GM19397 (cell line): ENCODE results near the gene BEST3.

ENCODE experiments used
- ATAC-seq: cut with Tn5 transposase; IDR thresholded peaks from one replicate; pipeline ENCODE4 v1.9.1; 2021; ENCODE audit warnings: mild to moderate bottlenecking, moderate library complexity; ENCODE audit not compliant: unreplicated experiment

The BEST3 gene

DNA sequence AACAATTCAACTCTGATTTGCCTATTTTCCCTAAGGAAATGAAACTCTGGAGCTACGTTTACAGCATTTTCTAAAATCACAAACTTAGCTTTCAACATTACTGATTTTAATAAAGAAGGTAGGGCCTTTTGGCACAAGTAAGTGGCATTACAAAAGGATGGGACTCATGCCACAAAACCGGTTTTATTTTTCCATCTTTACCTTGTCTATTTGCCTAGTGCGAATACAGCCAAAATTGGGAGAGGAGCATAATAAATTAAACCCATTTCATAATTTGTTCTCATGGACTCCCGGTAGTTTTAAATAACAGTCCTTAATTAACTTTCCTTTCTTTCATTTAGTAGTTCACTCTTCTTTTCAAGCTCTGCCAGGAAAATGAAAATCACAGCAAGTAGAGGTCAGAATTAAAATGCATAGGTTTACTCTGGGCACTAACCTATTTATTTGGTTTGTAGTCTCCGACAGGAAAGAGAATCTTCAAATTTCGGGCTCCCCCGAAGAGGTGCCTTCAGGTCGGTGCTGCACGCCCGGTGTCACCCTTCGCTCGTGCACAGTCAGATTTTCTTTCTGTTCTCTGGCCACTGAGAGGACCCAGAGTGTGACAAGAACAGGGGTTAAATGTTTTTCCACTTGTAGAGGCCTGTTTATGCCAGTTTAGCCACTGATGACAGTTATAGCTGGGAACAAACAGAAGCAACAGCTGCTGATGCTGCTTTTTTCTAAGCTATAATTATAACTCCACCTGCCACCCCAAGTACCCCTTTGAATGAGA, at the start of gene BEST3:
Gene BEST3 (minus strand): TSS at position 535 of the 772 bp plus-strand sequence. CDS start 1,505 bp downstream, outside the sequence.
- ATAC-seq: no peak

- ATAC-seq: no peak
These were observed 45.0 kb upstream of the BEST3 start for GRCh38 chr12:69744109-69744508.

DNA sequence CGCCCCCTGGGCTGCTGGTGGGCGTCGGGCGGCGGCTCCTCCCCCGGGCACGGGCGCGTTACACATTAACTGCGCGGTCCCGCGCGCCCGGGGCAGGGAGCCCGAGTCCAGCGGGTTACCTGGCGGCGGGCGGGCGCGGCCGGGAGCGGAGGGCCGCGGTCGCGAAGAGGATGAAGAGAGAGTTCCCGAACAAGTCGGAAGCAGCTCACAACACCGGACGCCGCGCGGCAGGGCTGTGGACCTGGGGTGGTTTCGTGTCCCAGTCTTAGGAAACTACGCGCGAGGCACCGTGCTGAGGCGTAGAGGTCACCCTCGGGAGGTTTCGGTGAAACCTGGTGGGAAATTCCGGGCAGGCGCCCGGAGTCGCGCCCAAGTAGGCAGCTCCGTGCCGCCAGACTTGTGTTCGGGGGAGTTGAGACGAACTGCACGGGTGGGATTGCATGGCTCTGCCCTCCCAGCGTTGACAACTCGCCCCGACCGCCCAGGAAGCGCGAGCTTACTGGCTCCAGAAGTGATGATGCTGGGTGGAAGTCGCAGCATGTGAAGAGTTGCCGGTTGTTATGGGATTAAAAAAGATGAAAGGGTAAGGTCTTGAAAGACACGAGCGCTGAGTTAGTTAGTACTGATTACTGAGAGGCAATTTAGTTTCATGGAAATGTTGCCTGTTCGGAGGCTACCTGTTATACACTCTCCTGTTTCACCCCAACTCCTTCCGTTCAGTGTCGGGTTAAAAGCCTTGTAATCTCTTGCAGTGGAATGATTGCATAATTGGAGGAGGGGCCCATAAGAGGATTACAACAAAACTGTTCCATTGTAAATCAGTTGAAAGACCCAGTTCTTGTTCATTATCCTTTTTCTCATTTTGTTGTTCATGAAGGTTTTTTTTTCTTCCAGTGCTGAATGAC, 40.4 kb upstream of the BEST3 start:
- ATAC-seq: peak; percentile 37

GRCh38 chr12:69738351-69739286, 39.5 kb upstream of the BEST3 start, which contains the start of gene RAB3IP:
Gene RAB3IP, plus strand, starts transcription at chr12:69738860. Its CDS starts 16,549 bp downstream, at chr12:69755409.
- peak; percentile 79 for ATAC-seq

DNA sequence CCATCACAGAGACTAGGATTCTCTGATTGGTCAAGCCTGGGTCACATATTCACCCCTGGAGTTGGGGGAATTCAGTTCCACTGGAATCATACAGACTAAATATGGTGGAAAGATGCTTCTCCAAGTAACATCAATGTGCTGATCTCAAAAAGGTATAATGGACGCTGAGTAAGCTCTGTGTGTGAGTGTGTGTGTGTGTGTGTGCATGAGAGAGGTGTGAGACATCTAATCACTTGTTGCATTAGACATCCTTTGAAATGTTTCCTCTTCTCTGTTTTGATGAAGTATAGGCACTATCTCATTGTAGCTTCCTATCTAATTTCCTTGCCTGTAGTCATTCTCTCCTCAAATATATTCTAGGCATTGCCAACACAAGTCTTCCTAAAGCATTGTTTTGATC, 34.5 kb upstream of the BEST3 start:
- ATAC-seq: no peak

DNA sequence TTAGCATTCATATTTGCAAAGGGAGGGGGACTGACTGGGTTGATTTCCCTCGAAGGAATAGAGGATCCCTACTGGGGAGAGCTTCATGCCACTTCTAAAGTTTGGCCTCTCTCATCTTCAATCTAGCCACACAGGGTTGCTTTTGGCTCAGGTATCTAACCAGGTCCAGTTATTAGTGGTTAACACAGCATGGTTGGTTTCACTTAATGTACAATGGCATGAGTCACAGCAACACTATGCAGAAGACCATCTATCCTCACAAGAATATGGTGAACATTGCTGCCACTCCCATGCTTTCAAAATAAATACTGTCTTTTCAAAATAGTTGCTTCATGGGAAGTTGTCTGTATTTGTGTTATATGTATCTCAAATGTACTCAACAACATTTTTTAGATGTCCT, 33.0 kb upstream of the BEST3 start:
- ATAC-seq: no peak

DNA sequence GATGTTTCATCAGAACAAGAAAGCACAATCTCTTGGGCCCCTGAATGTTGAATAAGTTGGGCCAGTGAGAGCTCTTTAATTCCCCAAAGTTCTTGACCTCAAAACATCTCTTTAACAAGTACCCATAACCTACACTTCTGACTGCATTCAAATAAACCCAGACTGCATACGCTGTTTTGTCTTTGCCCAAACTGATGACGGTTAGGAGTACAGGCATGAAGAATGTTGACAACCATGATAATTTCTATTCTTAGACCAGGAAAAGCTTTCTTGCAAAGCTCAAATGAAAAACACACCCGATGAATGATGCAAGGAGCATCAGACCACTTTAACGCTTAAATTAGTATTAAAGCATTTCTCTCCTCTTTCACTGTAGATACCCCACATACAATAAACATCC, 27.8 kb upstream of the BEST3 start:
- no peak for ATAC-seq

DNA sequence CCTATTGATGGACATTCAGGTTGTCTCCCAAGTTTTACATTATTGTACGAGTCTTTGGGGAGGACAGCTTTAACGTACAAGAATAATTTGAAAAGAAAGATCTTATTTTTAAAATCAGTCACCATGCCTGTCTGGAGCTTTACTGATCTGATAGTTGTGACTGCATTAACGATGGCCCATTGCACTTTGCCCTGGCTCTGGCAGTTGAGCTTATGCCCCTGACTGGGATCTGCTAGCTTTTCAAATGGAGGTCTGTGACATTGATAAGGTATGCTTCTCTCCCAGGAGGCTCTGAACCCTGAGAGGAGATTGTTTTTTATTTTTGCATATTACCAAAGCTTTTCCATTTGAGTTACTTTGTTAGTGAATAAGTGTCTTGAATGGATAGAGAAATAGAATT, 21.6 kb upstream of the BEST3 start:
- ATAC-seq: no peak

DNA sequence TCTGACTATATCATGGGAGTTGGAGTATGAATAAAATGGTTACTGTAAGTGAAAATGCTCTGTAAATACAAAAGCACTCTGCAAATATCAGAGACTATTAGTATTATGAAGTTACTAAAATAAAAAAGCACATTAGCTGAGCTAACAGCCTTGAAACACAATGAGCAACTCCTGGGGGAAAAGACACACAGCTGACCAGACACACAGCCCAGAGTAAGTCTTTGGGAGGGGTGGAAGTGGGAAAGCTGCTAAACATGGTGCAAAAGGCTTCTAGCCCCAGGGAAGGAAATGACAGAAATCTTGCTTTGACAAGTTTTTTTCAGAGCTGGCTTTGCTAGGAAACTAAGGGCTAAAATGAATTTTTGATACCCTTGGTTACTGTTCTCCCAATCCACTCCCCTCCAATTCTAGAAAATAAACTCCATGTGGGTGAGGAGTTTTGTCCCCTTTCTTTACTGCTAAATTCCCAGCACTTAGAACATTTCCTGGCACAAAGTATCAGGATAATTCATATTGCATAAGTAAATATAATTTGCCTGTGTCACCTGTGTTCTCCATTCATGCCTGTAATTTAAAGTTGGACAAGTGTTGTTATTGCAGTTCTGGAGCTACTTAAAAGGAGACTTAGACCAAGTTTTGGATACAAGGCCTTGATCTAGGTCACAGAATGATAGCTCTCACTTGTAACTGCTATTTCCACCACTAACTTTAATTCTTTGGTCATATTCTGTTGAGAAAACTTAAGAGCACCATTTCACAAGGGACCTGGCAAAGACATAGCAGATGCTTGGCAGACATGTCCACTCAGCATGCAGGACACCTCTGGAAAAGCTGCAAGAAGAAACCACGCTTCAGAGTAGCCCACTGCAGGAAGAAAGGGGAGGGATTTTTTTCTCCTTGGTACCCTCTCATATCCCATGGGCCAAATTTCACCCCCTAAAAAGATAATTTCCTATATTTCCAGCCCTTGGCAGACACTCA, 20.5 kb upstream of the BEST3 start:
- no peak for ATAC-seq

- ATAC-seq: no peak
These were observed 15.4 kb upstream of the BEST3 start for GRCh38 chr12:69714542-69714941.

DNA sequence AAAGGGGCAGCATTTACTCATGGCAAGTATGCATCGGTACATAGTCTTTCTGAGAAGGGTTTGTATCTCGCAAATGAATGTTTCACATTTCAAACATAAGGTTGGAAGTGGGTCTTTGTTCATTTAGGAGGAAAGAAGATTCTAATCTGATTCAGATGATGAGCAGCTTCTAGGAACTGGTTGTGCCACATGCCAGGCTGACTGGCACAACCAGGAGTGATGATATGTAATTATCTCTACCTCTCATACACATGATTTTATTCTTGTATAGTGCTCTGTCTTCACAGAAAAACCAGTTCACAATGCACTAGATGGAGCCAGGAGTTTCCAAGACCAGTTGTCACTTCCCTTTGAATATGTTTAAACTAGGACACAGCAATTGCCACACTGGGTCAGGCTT, 13.7 kb upstream of the BEST3 start:
- ATAC-seq: no peak

DNA sequence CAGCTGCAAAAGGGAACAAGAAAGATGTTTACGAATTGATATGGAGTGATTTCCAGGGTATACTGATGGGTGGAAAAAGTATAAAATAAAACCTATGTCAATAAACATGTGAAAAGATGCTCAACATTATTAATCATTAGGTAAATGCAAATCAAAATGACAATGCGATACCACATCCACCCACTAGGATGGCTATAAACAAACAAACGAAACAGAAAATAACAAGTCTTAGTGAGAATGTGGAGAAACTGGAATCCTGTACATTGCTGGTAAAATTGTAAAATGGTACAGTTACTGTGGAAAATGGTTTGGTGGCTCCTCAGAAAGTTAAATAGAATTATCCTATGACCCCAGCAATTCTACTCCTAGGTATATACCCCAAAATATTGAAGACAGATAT, 9.5 kb upstream of the BEST3 start:
- no peak for ATAC-seq

DNA sequence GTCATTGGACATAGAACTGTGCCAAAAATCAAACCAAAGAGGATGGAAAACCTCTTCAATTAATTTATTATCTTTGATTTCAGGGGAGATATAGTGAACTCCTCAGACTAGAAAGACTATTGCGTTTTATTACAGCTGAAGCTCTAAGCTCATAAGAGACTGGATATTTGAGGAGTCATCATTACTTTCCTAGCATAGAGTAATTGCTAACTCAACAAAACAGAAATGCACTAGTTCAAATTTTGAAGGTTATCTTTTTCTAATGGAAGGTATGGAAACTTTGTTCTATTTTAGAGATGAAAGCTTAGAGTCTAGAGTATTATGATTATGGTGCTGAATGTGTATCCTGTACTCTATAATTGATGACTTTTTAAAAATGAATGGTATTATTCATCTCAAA, 5.3 kb upstream of the BEST3 start:
- no peak for ATAC-seq

DNA sequence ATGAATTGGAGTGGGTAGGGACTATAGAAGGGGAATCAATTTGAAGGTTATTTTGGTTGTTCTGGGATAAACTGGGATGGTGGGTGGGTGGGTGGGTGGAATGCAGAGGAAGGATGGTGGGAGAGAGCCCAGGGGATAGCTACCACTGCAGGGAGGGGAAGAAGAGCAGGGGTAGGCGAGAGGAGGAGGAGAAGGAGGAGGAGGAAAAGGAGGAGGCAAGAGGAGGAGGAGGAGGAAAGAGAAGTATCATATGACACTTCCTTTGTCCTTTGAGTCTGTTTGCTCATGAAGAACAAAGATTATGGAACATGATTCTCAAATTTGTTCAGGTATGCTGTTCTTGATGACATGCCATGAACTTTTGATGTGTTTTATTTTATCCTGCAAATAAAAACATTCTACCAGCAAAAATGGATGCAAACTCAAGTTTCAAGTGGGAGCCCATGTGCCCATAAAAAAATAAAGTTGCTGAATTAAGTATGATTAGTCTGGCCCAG, 4.1 kb upstream of the BEST3 start:
- ATAC-seq: no peak

- ATAC-seq: no peak
These were observed 2.7 kb upstream of the BEST3 start for GRCh38 chr12:69701826-69702225.

- no peak for ATAC-seq
These were observed 1.0 kb downstream of the BEST3 start for GRCh38 chr12:69698054-69698453.

- ATAC-seq: no peak
These were observed 5.0 kb downstream of the BEST3 start for GRCh38 chr12:69694123-69694522.

DNA sequence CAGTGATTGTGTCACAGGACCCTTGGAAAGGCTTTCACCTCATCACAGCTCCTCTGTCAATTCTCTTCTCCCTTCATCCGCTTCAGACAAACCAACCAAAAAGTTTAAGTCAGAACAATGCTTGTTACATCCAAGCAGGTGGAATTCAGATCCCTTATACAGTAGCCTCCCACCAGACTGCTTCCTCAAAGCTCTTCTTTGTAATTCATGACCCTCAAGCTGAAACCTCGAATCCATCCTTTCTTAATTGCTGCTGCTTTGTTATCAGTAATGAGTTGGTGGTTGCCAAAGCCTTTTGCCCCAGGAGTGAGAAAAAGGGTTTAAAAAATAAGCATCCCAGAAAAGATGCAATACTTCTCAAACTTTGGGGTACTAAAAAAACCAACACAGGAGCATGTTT, 9.5 kb downstream of the BEST3 start:
- no peak for ATAC-seq
